HepG2 (cell line): ENCODE results near the gene BICRAL. TPM values are rescaled to one million over a fixed set of nuclear protein-coding genes. Genes with fewer than 3 reads are reported as not detected.
"Not testable (repeated sequence)": the region's sequence is repeated elsewhere in the genome, so short reads cannot be mapped to it uniquely, and the experiment has no call there.

Source experiments
- ATAC-seq: fragments of 200-7000 bp; cut with Tn5 transposase; 3 replicates; pipeline ENCODE4 v1.9.1; 2020; ENCODE audit warnings: mild to moderate bottlenecking, moderate library complexity
- BruUV-seq: library from RNA; stranded (reverse); fragments of 400-500 nt; replicated peaks from 2 replicates; lab custom pipeline; 2021; lab: Mats Ljungman, UMichigan
- CTCF ChIA-PET: fragments of 300-600 bp; formaldehyde crosslinking; extraction: SDS; loops from one replicate; lab custom pipeline; 2021; ENCODE audit warnings: low total read pairs, inconsistent platforms, low intra/inter-chr PET ratio; lab: Yijun Ruan, JAX
- POLR2A ChIA-PET: fragments of 350-600 bp; sonication (Branson Sonifier 250); formaldehyde crosslinking; loops from one replicate; lab custom pipeline; 2020; ENCODE audit warnings: antibody characterized with exemption, inconsistent platforms; lab: Yijun Ruan, JAX
- DNase-seq: peaks from one replicate; pipeline ENCODE4 v3.0.0-alpha.2; 2015; ENCODE audit warnings: low spot score
- FAIRE-seq: peaks from 3 replicates; lab custom pipeline; 2011; peaks lifted over from hg19 to GRCh38; lab: Jason Lieb, UNC
- H2AFZ ChIP-seq: one replicate; pipeline ENCODE4 v1.6.1; 2011; ENCODE audit warnings: low read length, inconsistent platforms
- H3K27ac ChIP-seq: fragments of 300-600 bp; 3 replicates; pipeline ENCODE4 v1.8.0; 2011; ENCODE audit warnings: mixed run types, mild to moderate bottlenecking, mixed read lengths, low read length, inconsistent platforms; ENCODE audit not compliant: insufficient read depth; ENCODE audit errors: extremely low read length
- H3K27me3 ChIP-seq, 2 experiments: fragments of 200-600 bp in 1 of 2; 2 replicates in 1 of 2; 3 replicates in 1 of 2; pipeline versions ENCODE4 v1.6.0 to v1.8.0; 2011; ENCODE audit warnings: low read length in 2 of 2, mild to moderate bottlenecking in 2 of 2, moderate library complexity in 2 of 2, inconsistent platforms in 1 of 2; ENCODE audit not compliant: insufficient read depth in 2 of 2, control insufficient read depth in 1 of 2
- H3K36me3 ChIP-seq, 2 experiments: fragments of 200-600 bp in 1 of 2; replicated peaks in 1 of 2; 2 replicates in 1 of 2; 3 replicates in 1 of 2; pipeline versions ENCODE4 v1.5.1 to v1.8.0; 2011; ENCODE audit warnings: low read length in 2 of 2, inconsistent platforms in 1 of 2; ENCODE audit not compliant: insufficient read depth in 2 of 2, control insufficient read depth in 1 of 2
- H3K4me1 ChIP-seq: 2 replicates; pipeline ENCODE4 v1.5.1; 2012; ENCODE audit warnings: low read length, inconsistent platforms; ENCODE audit not compliant: insufficient read depth
- H3K4me2 ChIP-seq: 2 replicates; pipeline ENCODE4 v1.6.0; 2011; ENCODE audit warnings: low read depth, low read length, inconsistent platforms
- H3K4me3 ChIP-seq, 3 experiments: fragments of 200-600 bp in 1 of 3; sonication (generic), shearing (Covaris generic) in 1 of 3; replicated peaks in 1 of 3; 2 replicates each; pipeline ENCODE4 v1.5.1; 2011 to 2016; ENCODE audit warnings: low read length in 3 of 3, inconsistent platforms in 2 of 3, low read depth in 2 of 3, mild to moderate bottlenecking in 2 of 3, control low read depth in 1 of 3, mixed read lengths in 1 of 3; ENCODE audit not compliant: insufficient read depth in 1 of 3
- H3K79me2 ChIP-seq: one replicate; pipeline ENCODE4 v1.6.1; 2011; ENCODE audit warnings: low read length, inconsistent platforms; ENCODE audit not compliant: insufficient read depth
- H3K9ac ChIP-seq: 2 replicates; pipeline ENCODE4 v1.6.0; 2011; ENCODE audit warnings: mild to moderate bottlenecking, low read depth, low read length, inconsistent platforms; ENCODE audit not compliant: insufficient read depth
- H3K9me3 ChIP-seq: 2 replicates; pipeline ENCODE4 v1.5.1; 2012; ENCODE audit warnings: mild to moderate bottlenecking, low read length
- H4K20me1 ChIP-seq: 2 replicates; pipeline ENCODE4 v1.6.0; 2011; ENCODE audit warnings: inconsistent platforms, mild to moderate bottlenecking, low read length, moderate library complexity; ENCODE audit not compliant: insufficient read depth
- EEA1 ChIP-seq: sonication (generic); formaldehyde crosslinking; IDR thresholded peaks from 2 replicates; pipeline ENCODE4 v1.5.1; 2020; ENCODE audit warnings: mild to moderate bottlenecking, missing genetic modification reagents, borderline replicate concordance
- RBM22 ChIP-seq: fragments of 200-400 bp; formaldehyde crosslinking; optimal IDR thresholded peaks from 2 replicates; pipeline ENCODE3; 2017; ENCODE audit warnings: mild to moderate bottlenecking, low read length, moderate library complexity
- ZBTB38 ChIP-seq: sonication (generic); formaldehyde crosslinking; IDR thresholded peaks from 2 replicates; pipeline ENCODE4 v1.5.1; 2020; ENCODE audit warnings: mild to moderate bottlenecking, missing genetic modification reagents
- ZBTB42 ChIP-seq: sonication (generic); formaldehyde crosslinking; IDR thresholded peaks from 2 replicates; pipeline ENCODE4 v1.5.0; 2020; ENCODE audit warnings: mild to moderate bottlenecking, missing genetic modification reagents
- WGBS: methylation state at CpG from one replicate; pipeline ENCODE4 v1.1.6; 2017; ENCODE audit warnings: low lambda C conversion rate; 5-methylcytosine and 5-hydroxymethylcytosine counted together
- in situ Hi-C: cut with HindIII; loops from 2 replicates; pipeline ENCODE4 v1.10.0; 2017; ENCODE audit warnings: low pct_unique_long_range_greater_than_20kb; ENCODE audit not compliant: extremely low pct_ligation_motif_present
- intact Hi-C: fragments of 100-400 bp; cut with micrococcal nuclease; formaldehyde crosslinking; loops from one replicate; pipeline ENCODE4 v1.10.0; 2022; ENCODE audit not compliant: unreplicated experiment
- polyA plus RNA-seq, 8 experiments: library from polyadenylated mRNA; depleted of rRNA in 3 of 8; stranded (reverse) in 7 of 8; unstranded in 1 of 8; fragments of >200 nt; fragmentation: Illumina TruSeq in 4 of 8; extraction: Trizol in 4 of 8; gene quantifications; 2 replicates each; pipeline versions ENCODE4 v1.2.1 to v1.2.3, GENCODE V29; 2011 to 2016; ENCODE audit warnings: low read depth in 4 of 8, missing spikeins in 1 of 8, mixed read lengths in 1 of 8; ENCODE audit not compliant: insufficient read depth in 1 of 8
- total RNA-seq, 5 experiments: library from RNA; depleted of rRNA; stranded (reverse); fragments of >200 nt; fragmentation: Illumina TruSeq; extraction: Trizol; gene quantifications; 2 replicates each; pipeline ENCODE4 v1.2.3, GENCODE V29; 2016; ENCODE audit warnings: low read depth in 1 of 5

The BICRAL gene
- total and polyA plus RNA-seq, 2 of the 13 experiments (the other 11 are each of a cell fraction or from before 2014, with no cell fraction given), result 5.0 to 13.5 TPM

DNA sequence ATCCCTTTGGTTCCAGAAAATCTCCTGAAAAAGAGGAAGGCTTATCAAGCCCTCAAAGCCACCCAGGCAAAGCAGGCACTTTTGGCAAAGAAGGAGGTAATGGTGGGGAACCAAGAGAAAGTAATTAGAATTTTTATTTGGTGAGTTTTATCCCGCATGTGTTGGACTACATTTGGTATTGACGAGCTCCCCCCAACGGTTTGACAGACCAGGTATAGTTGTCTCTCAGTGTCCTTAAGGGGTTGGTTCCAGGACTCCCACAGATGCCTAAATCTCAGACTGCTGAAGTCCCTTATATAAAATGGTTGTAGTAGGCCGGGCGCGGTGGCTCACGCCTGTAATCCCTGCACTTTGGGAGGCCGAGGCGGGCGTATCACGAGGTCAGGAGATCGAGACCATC is 99.0 kb downstream of the BICRAL start:
- Histone ChIP-seq H3K79me2 (peaks cover 42% of the 10 kb centered on the region), H3K4me2 (peak overlapping the region; percentile 84), H3K9ac (peak overlapping the region; percentile 97), H3K4me1 (peaks cover 69% of the 10 kb centered on the region), H4K20me1 (peaks cover 11% of the 10 kb centered on the region), H3K36me3 (peaks cover 25 to 37% of the 10 kb centered on the region in 2 experiments), H3K4me3 (peak overlapping the region; percentile 85 to 92 (median 89))
- in situ Hi-C loops, H3K27ac ChIP-seq, H2AFZ ChIP-seq, CTCF ChIA-PET, ATAC-seq, DNase-seq, BruUV-seq, intact Hi-C loops, H3K9me3 ChIP-seq, FAIRE-seq, H3K27me3 ChIP-seq: not testable (repeated sequence)
- TF ChIP-seq ZBTB42 (CRISPR knock-in tag), result 0 out of 2 replicates have a peak, but pooled peaks have one; percentile 48
- TF ChIP-seq ZBTB38 (CRISPR knock-in tag), result peak; percentile 66; the same call in 1 of the 2 replicates
- 89% methylated on average over 12 of the region's 12 CpGs for WGBS
- POLR2A ChIA-PET, result interaction anchor here (0.9 to 6.4 kb wide), 7 partner anchors 9 to 178 kb away, joined by 3 to 147 read pairs (median 12); partner anchors contain the start of genes GNMT, KLC4, MRPL2 and PPP2R5D

DNA sequence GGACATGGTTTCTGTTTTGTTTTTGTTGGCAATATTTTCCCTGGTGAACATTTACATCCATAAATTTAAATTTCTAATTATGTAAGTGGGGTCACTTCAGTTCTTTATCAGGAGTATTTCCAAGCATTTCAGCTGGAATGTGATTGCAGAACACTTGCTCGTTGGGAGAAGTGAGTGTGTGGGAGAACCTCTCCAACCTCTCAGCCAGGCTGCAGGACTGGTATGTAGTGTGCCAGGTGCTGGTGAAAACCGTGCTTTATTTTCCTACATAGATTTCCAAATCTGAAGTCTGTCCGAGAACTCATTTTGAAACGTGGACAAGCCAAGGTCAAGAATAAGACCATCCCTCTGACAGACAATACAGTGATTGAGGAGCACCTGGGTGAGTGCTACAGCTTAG is 103.8 kb downstream of the BICRAL start:
- TF ChIP-seq RBM22, result peak; percentile 51
- no peak for TF ChIP-seq EEA1 (CRISPR knock-in tag)
- intact Hi-C loops (no loop called here), in situ Hi-C loops (no loop called here)
- 91% methylated on average over 4 of the region's 4 CpGs for WGBS
- no peak overlapping the region for H3K4me2 ChIP-seq
- H3K4me3 ChIP-seq, result no peak overlapping the region
- peaks cover 54% of the 10 kb centered on the region for H3K4me1 ChIP-seq
- H3K27me3 ChIP-seq, result no peaks in the 10 kb centered on the region
- peaks cover 30 to 44% of the 10 kb centered on the region in 2 experiments for H3K36me3 ChIP-seq
- ChIA-PET POLR2A (no interaction called here), CTCF (no interaction called here)
- H2AFZ ChIP-seq, result no peak overlapping the region
- BruUV-seq, result no TSS peak
- H3K27ac ChIP-seq, result no peak overlapping the region
- peaks cover 33% of the 10 kb centered on the region for H3K79me2 ChIP-seq
- DNase-seq (no peak), FAIRE-seq (no peak), ATAC-seq (no peak)
- H3K9ac ChIP-seq, result no peak overlapping the region
- H3K9me3 ChIP-seq, result no peaks in the 10 kb centered on the region
- H4K20me1 ChIP-seq, result peaks cover 11% of the 10 kb centered on the region
